Measurements from ENCODE around the gene FCGR3B. TPM values are rescaled to one million over a fixed set of nuclear protein-coding genes. Genes with fewer than 3 reads are reported as not detected.
"Not testable (repeated sequence)": the region's sequence is repeated elsewhere in the genome, so short reads cannot be mapped to it uniquely, and the experiment has no call there.

The FCGR3B gene
- total RNA-seq (2021; fragmentation: NEBNext Ultra II Directional; extraction: Animal tissue kit (Norgen Biotek cat#: 25700)) = not detected
- long read RNA-seq = 0 reads

DNA sequence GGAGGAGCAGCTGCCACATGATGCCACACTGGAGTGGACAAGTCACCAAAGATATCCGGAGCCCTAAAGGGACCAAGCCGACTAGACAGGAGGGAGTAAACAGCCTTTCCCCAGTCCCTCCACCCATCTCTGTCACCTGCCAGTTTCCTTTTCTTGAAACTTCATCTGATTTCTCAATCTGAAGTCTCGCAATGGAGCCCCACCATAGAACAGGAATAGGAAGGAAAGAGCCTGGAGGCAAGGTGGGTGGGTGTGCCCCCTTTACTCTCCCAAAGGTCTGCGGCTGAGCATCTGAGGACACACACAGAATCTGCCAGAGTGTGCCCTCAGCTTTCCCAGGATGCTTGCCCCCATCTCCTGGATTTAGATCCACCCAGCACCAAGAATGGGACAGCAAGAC is at the start of gene FCGR3B:
Gene FCGR3B (minus strand): TSS at position 101 of the 400 bp plus-strand sequence. CDS start 82 bp downstream, at position 19.
- H3K9me3 Mint-ChIP-seq = no peaks in the 10 kb centered on the region
- H3K4me3 Mint-ChIP-seq = no peak within 1 kb of the TSS
- H3K4me1 Mint-ChIP-seq (ENCODE audit: low read depth) = peaks cover 8% of the 10 kb centered on the region
- H3K27me3 Mint-ChIP-seq (ENCODE audit: insufficient read depth) = peaks cover 19% of the 10 kb centered on the region; the same call in 1 of the 2 replicates
- H3K36me3 Mint-ChIP-seq (ENCODE audit: low read depth) = no peaks in the 10 kb centered on the region
- no peak for DNase-seq
- TF ChIP-seq CTCF (IDR thresholded peaks at IDR 0.05) = no peak
- no peak within 1 kb of the TSS for H3K27ac Mint-ChIP-seq

GRCh38 chr1:161678500-161678899 is 47.5 kb upstream of the FCGR3B start:
- no peak for DNase-seq
- no peak overlapping the region for H3K27ac Mint-ChIP-seq
- no peaks in the 10 kb centered on the region for H3K36me3 Mint-ChIP-seq (ENCODE audit: low read depth)
- no peaks in the 10 kb centered on the region for H3K9me3 Mint-ChIP-seq
- H3K4me1 Mint-ChIP-seq (ENCODE audit: low read depth) = peaks cover 4% of the 10 kb centered on the region; the same call in 1 of the 2 replicates
- H3K27me3 Mint-ChIP-seq (ENCODE audit: insufficient read depth) = peaks cover 16% of the 10 kb centered on the region
- no peak overlapping the region for H3K4me3 Mint-ChIP-seq
- TF ChIP-seq CTCF (IDR thresholded peaks at IDR 0.05) = no peak

DNA sequence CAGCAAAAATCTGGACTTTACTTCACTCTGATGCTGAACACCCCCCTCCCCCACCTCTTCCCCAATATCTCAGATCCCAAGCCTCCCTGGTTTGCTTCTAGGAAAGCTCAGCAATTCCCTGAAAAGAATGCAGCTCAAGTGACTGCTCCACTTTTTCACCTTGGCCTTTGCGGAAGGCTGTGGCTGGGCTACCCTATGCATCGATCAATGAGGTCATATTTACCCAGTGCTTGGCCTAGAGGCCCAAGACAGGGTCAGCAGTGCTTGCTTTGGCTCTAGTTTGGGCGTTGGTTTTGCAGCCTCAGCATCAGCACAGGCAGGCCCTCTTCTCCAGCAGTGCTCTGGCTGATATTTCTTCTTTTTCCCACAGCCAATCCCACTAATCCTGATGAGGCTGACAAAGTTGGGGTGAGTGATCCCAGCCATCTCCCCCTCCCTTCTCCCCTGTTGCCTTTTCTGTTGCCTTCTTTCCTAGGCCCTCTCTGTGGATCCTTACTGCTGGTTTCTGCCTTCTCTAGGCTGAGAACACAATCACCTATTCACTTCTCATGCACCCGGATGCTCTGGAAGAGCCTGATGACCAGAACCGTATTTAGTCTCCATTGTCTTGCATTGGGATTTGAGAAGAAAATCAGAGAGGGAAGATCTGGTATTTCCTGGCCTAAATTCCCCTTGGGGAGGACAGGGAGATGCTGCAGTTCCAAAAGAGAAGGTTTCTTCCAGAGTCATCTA is 46.1 kb upstream of the FCGR3B start:
- Mint-ChIP-seq H3K36me3 (ENCODE audit: low read depth) (no peaks in the 10 kb centered on the region), H3K9me3 (no peaks in the 10 kb centered on the region), H3K27ac (no peak overlapping the region), H3K27me3 (ENCODE audit: insufficient read depth) (peaks cover 8% of the 10 kb centered on the region), H3K4me3 (no peak overlapping the region), H3K4me1 (ENCODE audit: low read depth) (peaks cover 6% of the 10 kb centered on the region; the same call in 1 of the 2 replicates)
- no peak for DNase-seq
- no peak for TF ChIP-seq CTCF (IDR thresholded peaks at IDR 0.05)

- H3K36me3 Mint-ChIP-seq (ENCODE audit: low read depth) = no peaks in the 10 kb centered on the region
- TF ChIP-seq CTCF (IDR thresholded peaks at IDR 0.05) = no peak
- no peak for DNase-seq
- no peak overlapping the region for H3K4me3 Mint-ChIP-seq
- H3K27me3 Mint-ChIP-seq (ENCODE audit: insufficient read depth) = peaks cover 6% of the 10 kb centered on the region
- no peak overlapping the region for H3K27ac Mint-ChIP-seq
- H3K9me3 Mint-ChIP-seq = no peaks in the 10 kb centered on the region
- peaks cover 9% of the 10 kb centered on the region for H3K4me1 Mint-ChIP-seq (ENCODE audit: low read depth)
Measured at GRCh38 chr1:161676441-161676840, 45.5 kb upstream of the FCGR3B start.

GRCh38 chr1:161674908-161675307 is 43.9 kb upstream of the FCGR3B start:
- not testable (repeated sequence) for H3K4me3 Mint-ChIP-seq; H3K27me3 Mint-ChIP-seq (ENCODE audit: insufficient read depth); H3K36me3 Mint-ChIP-seq (ENCODE audit: low read depth); H3K27ac Mint-ChIP-seq; H3K9me3 Mint-ChIP-seq; DNase-seq
- H3K4me1 Mint-ChIP-seq (ENCODE audit: low read depth) = peaks cover 15% of the 10 kb centered on the region

DNA sequence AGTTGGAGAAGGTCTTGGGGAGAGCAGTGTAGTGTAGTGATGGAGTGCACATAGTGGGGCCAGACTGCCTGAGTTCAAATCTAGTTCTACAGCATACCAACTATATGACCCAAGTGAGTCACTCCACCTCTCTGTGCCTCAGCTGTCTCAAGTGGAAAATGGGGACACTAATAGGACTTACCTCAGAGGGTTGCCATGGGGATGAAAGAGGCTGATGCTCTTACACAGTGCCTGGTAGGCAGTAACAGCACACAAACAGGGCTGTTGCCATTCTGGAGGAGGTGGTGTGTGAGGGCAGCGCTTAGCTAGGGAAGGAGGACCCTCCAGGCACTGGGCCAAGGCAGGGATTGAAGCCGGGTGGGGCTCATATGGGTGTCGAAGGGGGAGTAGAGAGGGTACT is 43.5 kb upstream of the FCGR3B start:
- H3K4me1 Mint-ChIP-seq (ENCODE audit: low read depth) = peaks cover 15% of the 10 kb centered on the region
- not testable (repeated sequence) for DNase-seq; H3K36me3 Mint-ChIP-seq (ENCODE audit: low read depth); H3K27me3 Mint-ChIP-seq (ENCODE audit: insufficient read depth); H3K27ac Mint-ChIP-seq; H3K4me3 Mint-ChIP-seq; H3K9me3 Mint-ChIP-seq

DNA sequence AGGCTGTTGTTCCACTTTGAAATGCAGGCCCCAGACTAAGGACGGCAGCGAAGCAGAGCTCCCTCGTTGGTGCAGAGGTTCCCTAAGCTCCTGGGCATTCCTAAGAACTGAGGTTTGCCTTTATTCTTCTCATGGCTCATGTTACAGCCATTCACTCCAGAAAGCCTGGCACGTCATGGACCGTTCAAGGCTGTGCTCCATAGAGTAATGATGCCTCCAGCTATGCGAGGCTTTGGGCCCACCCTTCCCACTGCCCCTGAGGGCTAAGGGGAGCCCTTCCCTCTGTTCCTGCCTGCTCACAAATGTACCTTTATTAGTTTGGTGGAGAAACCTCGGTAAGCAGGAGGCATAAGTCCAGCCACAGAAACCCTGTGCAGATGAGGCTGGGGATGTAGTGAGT is 42.5 kb upstream of the FCGR3B start:
- H3K27ac Mint-ChIP-seq; H3K9me3 Mint-ChIP-seq; H3K27me3 Mint-ChIP-seq (ENCODE audit: insufficient read depth); DNase-seq; H3K36me3 Mint-ChIP-seq (ENCODE audit: low read depth); H3K4me3 Mint-ChIP-seq: not testable (repeated sequence)
- H3K4me1 Mint-ChIP-seq (ENCODE audit: low read depth) = peaks cover 15% of the 10 kb centered on the region

DNA sequence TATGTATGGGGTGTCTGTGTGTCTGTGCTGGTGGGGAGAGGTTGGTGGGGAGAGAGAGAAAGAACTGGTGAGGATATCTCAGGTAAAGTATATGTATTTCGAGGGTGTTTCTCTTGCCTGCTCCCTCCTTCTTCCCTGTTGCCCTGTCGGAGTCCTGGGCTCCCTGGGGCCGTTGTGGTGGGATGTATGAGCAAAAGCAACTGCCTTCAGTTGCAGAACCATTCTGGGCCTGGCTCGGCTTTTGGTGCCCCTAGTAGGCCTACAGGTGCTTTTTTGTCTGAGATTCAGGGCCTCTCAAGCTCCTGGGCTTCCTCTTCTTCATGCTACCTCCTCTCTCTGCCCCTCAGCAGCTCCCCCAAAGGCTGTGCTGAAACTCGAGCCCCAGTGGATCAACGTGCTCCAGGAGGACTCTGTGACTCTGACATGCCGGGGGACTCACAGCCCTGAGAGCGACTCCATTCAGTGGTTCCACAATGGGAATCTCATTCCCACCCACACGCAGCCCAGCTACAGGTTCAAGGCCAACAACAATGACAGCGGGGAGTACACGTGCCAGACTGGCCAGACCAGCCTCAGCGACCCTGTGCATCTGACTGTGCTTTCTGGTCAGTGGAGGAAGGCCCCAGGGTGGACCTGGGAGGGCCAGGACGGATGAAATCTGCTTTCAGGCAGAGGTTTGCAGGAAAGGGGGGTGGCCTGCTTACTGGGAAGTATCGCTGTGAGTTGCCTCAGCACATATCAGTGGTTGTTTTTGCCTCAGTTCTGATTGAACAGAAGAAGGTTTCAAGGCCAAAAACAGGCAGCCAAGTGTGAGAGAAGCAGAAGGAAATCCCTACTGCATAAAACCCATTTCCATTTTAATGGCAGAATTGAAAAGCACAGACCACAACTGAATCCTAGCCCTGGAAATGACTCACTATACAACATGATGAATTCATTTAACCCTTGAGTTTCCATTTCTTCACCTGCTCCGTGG is 40.4 kb upstream of the FCGR3B start:
- H3K9me3 Mint-ChIP-seq, H3K27ac Mint-ChIP-seq: not testable (repeated sequence)

DNA sequence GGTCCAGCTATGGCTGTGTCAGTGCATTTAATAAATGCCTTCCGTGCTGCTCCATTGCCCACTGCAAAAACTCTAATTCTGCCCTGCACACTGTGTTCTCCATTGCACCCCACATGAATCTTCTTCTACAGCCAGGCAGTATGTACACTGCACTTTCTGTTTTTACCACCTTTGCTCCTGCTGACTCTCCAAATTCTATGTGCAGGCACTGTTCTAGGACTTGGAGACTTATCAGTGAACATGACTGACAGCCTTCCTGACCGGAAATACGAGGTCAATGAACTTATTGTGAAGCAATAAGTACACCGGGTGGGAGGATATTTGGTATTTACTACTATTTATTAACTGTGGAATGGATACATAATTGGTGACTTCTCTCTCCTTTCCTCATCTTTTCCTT is 33.7 kb upstream of the FCGR3B start:
- H3K4me3 Mint-ChIP-seq; DNase-seq; H3K27ac Mint-ChIP-seq; H3K9me3 Mint-ChIP-seq; H3K4me1 Mint-ChIP-seq (ENCODE audit: low read depth); H3K27me3 Mint-ChIP-seq (ENCODE audit: insufficient read depth); H3K36me3 Mint-ChIP-seq (ENCODE audit: low read depth): not testable (repeated sequence)

More for the DNA sequence above, 40.4 kb upstream of the FCGR3B start:
- peaks cover 15% of the 10 kb centered on the region for H3K4me1 Mint-ChIP-seq (ENCODE audit: low read depth)
- not testable (repeated sequence) for DNase-seq; H3K4me3 Mint-ChIP-seq; H3K36me3 Mint-ChIP-seq (ENCODE audit: low read depth); H3K27me3 Mint-ChIP-seq (ENCODE audit: insufficient read depth)

Measured in HFFc6 (cell line).